HG03432 (cell line): ENCODE measurements around the gene MZT2A.
"Not testable (repeated sequence)": the region's sequence is repeated elsewhere in the genome, so short reads cannot be mapped to it uniquely, and the experiment has no call there.

ENCODE experiments used
- ATAC-seq: cut with Tn5 transposase; IDR thresholded peaks from one replicate; pipeline ENCODE4 v1.9.1; 2021; ENCODE audit warnings: mild to moderate bottlenecking, moderate library complexity; ENCODE audit not compliant: unreplicated experiment

Gene MZT2A

GRCh38 chr2:131520526-131520925 lies 28.3 kb upstream of the MZT2A start:
- ATAC-seq: no peak

GRCh38 chr2:131519871-131520470 lies 27.8 kb upstream of the MZT2A start:
- ATAC-seq: not testable (repeated sequence)

- ATAC-seq: no peak
These were observed 27.3 kb upstream of the MZT2A start for GRCh38 chr2:131519466-131519865.

GRCh38 chr2:131518531-131518930 lies 26.3 kb upstream of the MZT2A start:
- ATAC-seq: not testable (repeated sequence)

- not testable (repeated sequence) for ATAC-seq
These were observed 25.7 kb upstream of the MZT2A start for GRCh38 chr2:131517856-131518255.

GRCh38 chr2:131517106-131517831 lies 25.1 kb upstream of the MZT2A start:
- no peak for ATAC-seq

- not testable (repeated sequence) for ATAC-seq
These were observed 24.4 kb upstream of the MZT2A start for GRCh38 chr2:131516621-131517020.

- no peak for ATAC-seq
These were observed 23.8 kb upstream of the MZT2A start for GRCh38 chr2:131516011-131516410.

GRCh38 chr2:131515235-131515634 lies 23.0 kb upstream of the MZT2A start:
- ATAC-seq: peak; percentile 12

- peak; percentile 82 for ATAC-seq
These were observed 22.4 kb upstream of the MZT2A start for GRCh38 chr2:131514408-131515166.

- ATAC-seq: not testable (repeated sequence)
These were observed 20.0 kb upstream of the MZT2A start for GRCh38 chr2:131511969-131512870.

GRCh38 chr2:131511291-131511968 lies 19.2 kb upstream of the MZT2A start:
- not testable (repeated sequence) for ATAC-seq

- ATAC-seq: no peak
These were observed 17.4 kb upstream of the MZT2A start for GRCh38 chr2:131509615-131510014.

- not testable (repeated sequence) for ATAC-seq
These were observed 12.0 kb upstream of the MZT2A start for GRCh38 chr2:131504082-131504750.

GRCh38 chr2:131503587-131503986 lies 11.4 kb upstream of the MZT2A start:
- ATAC-seq: not testable (repeated sequence)

GRCh38 chr2:131498321-131498973 lies 6.2 kb upstream of the MZT2A start:
- peak; percentile 95 for ATAC-seq

- not testable (repeated sequence) for ATAC-seq
These were observed 3.3 kb upstream of the MZT2A start for GRCh38 chr2:131495506-131495905.

- ATAC-seq: peak; percentile 26
These were observed 1.2 kb upstream of the MZT2A start for GRCh38 chr2:131493199-131493968.
